GM12873 (cell line): ENCODE data around the gene HNRNPM.

Source experiments
- CTCF ChIP-seq: IDR thresholded peaks from 2 replicates; pipeline ENCODE4 v1.5.1; 2012; ENCODE audit warnings: low read depth, mild to moderate bottlenecking, moderate library complexity, low read length, control low read depth; ENCODE audit not compliant: insufficient read depth; ENCODE audit errors: missing control alignments

The HNRNPM gene

DNA sequence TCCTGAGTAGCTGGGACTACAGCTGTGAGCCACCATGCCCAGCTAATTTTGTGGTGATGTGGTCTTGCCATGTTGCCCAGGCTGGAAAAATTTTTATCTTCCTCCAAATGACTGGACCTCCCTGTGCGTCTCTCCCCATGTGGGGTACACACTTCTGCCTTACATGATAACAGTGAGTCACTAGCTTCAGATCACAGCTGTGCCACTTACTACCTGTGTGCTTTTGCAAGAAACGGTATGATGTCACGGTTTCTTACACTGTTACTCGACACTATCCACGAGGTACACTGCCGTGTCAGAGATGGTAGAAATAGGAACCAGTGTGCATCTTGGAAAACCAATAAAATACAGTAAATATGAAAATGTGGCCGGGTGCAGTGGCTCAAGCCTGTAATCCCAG lies 86.7 kb downstream of the HNRNPM start:
- TF ChIP-seq CTCF = no peak

DNA sequence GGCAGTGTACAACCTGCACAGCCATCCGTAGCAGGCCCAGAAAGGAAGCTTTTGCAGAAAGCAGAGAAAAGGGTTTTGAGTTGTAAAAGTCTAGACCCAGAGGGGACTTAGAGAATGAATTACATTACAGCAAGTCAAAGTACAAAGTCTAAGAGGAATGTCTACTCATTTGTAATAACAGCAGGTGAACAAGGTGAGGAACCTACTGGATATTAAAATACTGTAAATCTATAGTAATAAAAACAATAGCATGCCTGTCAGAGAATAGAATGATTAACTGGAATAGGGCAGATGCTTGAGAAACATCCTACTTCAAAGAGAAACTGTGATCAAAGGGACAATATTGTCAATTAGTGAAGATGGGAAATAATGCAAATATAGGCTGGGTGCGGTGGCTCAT lies 87.5 kb downstream of the HNRNPM start:
- no peak for TF ChIP-seq CTCF

GRCh38 chr19:8536282-8536681 lies 91.5 kb downstream of the HNRNPM start:
- TF ChIP-seq CTCF = no peak

- TF ChIP-seq CTCF = no peak
Measured at GRCh38 chr19:8537099-8537498, 92.3 kb downstream of the HNRNPM start.
